ENCODE measurements around the gene MARK1. TPM values are rescaled to one million over a fixed set of nuclear protein-coding genes. Genes with fewer than 3 reads are reported as not detected.

MARK1 gene
- polyA plus RNA-seq, 3 donors = 0.67 to 8.2 (median 3.8) TPM

DNA sequence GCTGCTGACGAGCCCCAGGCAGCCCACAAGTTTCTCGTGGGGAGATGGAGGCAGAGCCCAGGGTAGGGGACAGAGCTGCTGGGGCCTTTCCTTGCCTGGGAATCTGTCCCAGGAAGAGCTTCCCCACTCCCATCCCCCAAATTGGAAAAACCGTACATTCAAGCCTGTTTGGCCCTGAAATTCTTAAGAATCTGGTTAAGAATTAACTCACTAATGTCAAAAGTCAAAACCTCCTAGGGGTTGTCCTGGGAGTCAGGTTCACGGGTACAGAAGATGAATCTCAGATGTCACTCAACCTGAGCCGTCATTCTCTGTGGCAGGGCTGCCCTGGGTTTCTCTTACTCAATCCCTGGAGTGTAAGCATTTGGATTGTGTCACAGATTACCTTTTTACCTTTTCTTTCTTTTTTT lies 170.7 kb downstream of the MARK1 start:
- WGBS, 3 donors = 56 to 79% (median 77%) methylated on average over 5 of the region's 5 CpGs
- H3K27ac ChIP-seq (ENCODE audit: low read depth, low read length) = no peak overlapping the region

DNA sequence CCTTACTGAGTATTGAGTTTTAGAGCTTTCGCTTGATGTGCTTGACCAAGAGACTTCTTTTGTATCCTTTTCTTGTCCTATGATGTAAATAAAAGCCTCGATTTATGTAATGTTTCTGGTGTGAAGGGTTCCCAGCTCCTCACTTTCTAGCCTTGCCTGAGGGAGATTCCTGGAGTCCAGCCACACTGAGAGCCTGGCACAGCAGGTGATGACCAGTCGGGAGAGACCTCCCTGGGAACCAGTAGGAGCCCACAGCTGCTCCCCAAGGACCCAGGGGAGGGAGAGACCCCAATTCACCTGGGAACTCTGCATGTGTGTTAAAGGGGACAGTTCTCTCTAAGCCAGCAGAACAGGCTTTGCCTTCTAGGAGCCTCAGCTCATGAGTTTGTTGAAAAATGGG lies 171.1 kb downstream of the MARK1 start:
- no peak overlapping the region for H3K27ac ChIP-seq (ENCODE audit: low read depth, low read length)
- 51 to 78% (median 78%) methylated on average over 3 of the region's 3 CpGs for WGBS, 3 donors

GRCh38 chr1:220700556-220701179 lies 172.7 kb downstream of the MARK1 start:
- 38 to 43% (median 42%) methylated on average over 2 of the region's 2 CpGs for WGBS, 3 donors
- no peak overlapping the region for H3K27ac ChIP-seq (ENCODE audit: low read depth, low read length)

DNA sequence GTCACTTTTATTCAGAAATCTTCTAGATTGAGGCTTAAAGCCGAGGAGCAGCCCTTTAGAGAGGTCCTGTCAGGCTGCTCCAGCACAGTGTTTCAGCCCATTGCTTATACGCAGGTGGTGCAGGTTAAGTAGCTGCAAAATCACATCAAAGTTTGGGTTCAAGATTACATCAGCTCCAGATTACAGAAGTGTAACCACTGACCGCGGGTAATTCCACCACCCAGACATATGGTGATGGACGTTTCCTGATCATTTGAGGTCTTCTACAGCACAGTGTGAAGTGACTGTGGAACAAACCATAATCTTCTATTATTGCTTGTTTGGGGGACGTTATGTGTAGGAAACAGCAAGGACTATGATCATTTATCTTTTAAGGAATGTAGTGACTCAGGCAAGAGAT lies 174.0 kb downstream of the MARK1 start:
- 51 to 70% (median 65%) methylated on average over 6 of the region's 6 CpGs for WGBS, 3 donors
- no peak overlapping the region for H3K27ac ChIP-seq (ENCODE audit: low read depth, low read length)

- 28 to 53% (median 42%) methylated on average over 5 of the region's 5 CpGs for WGBS, 3 donors
- no peak overlapping the region for H3K27ac ChIP-seq (ENCODE audit: low read depth, low read length)
These were observed 174.9 kb downstream of the MARK1 start for GRCh38 chr1:220702733-220703270.

DNA sequence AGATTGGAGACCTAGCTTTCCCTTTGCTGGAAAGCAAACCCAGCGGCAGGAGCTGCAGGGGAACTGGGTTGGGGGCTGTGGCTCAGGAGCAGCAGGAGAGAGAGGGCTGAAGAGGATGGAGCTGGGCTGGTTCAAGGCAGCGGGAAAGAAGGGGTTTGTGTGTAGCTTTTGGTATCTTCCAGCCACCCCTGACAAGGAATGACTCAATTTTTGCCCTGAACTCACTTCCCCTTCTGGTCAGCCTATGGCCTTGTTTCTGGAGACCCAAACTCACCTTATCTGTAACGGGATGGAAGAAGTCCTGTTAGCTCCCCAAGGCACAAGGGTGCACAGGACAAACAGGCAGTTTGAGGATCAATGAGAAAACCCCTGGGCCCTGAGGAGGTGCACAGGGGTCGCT lies 175.4 kb downstream of the MARK1 start:
- WGBS, 3 donors = 84 to 90% (median 90%) methylated on average over 4 of the region's 4 CpGs
- no peak overlapping the region for H3K27ac ChIP-seq (ENCODE audit: low read depth, low read length)

GRCh38 chr1:220705782-220706181 lies 177.8 kb downstream of the MARK1 start:
- H3K27ac ChIP-seq (ENCODE audit: low read depth, low read length) = no peak overlapping the region
- WGBS, 3 donors = 45 to 72% (median 72%) methylated on average over 7 of the region's 7 CpGs

GRCh38 chr1:220706480-220706879 lies 178.5 kb downstream of the MARK1 start:
- 61 to 72% (median 64%) methylated on average over 9 of the region's 9 CpGs for WGBS, 3 donors
- H3K27ac ChIP-seq (ENCODE audit: low read depth, low read length) = no peak overlapping the region

GRCh38 chr1:220707160-220707559 lies 179.2 kb downstream of the MARK1 start:
- no peak overlapping the region for H3K27ac ChIP-seq (ENCODE audit: low read depth, low read length)
- WGBS, 3 donors = 73 to 85% (median 85%) methylated on average over 10 of the region's 10 CpGs

GRCh38 chr1:220708244-220708643 lies 180.3 kb downstream of the MARK1 start:
- WGBS, 3 donors = 81 to 94% (median 90%) methylated on average over 4 of the region's 4 CpGs
- H3K27ac ChIP-seq (ENCODE audit: low read depth, low read length) = no peak overlapping the region

GRCh38 chr1:220708936-220709801 lies 181.2 kb downstream of the MARK1 start:
- H3K27ac ChIP-seq (ENCODE audit: low read depth, low read length) = no peak overlapping the region
- 40 to 76% (median 59%) methylated on average over 9 of the region's 9 CpGs for WGBS, 3 donors

GRCh38 chr1:220710333-220710732 lies 182.4 kb downstream of the MARK1 start:
- 44 to 90% (median 54%) methylated on average over 3 to 4 of the region's 4 CpGs for WGBS, 3 donors
- no peak overlapping the region for H3K27ac ChIP-seq (ENCODE audit: low read depth, low read length)

DNA sequence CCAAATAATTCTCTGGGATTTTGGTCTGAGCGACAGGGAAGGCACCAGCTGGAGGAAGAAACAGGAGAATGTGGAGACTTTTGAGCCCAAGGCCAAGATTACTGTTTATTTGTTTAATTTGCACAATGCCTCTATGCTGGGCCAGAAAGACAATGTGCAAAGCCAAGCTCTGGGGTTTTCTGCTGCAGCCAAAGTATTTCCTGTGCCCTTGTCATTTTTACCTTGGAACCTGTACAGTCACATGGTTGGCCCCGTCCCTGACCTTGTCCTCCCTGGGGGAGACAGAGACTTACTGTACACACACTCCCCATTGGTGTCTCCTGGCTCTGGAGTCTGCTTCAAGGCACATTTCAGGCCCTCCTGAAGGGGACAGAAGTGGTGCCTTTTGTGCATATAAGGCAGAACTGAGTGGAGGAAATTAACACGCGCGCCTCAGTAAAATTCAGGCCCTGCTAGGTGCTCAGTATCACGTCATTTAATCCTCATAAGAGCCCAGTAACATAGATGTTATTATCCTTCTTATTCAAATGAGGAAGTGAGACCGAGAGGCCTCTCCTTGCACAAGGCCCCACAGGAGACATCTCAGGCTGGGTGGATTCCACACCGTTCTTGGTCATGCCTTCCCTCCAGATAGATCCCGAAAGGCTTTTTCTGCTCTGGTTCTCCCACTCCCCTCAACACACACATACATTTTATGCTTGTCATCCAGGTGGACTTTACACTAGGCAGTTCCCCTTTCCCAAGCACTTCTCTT lies 183.3 kb downstream of the MARK1 start:
- no peak overlapping the region for H3K27ac ChIP-seq (ENCODE audit: low read depth, low read length)
- 56 to 60% (median 56%) methylated on average over 9 of the region's 9 CpGs for WGBS, 3 donors

Other genes with a start within 250 kb of the MARK1 start
- gene C1orf115, start 162.2 kb downstream of the MARK1 start, polyA plus RNA-seq = 10 to 100 TPM; 12.3 to 38.3 (median 33.2) TPM
- gene MTARC2, start 220.2 kb downstream of the MARK1 start, polyA plus RNA-seq = 10 to 100 TPM; 15.4 to 35.0 (median 20.8) TPM

All from adipose tissue (tissue), 3 donors.